ENCODE results near the gene RAD51B.

DNA sequence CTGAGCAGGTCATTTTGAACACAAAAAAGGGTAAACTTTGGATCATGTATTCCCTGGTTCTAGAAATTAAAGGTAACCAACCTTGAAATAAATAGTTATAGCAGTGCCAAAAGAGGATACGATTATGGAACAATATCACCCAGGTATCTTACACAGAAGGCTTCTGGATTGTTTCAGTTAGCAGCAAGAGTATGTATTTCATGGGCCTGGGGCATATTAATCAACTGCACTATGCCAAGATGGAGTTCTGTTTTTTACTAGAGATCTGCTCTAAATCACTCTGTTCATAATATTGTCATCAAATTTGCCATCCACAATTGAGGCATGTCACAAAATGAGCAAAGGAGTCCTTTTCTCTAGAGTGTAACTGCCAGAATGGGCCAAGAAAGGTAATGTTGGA, 357.1 kb downstream of the RAD51B start:
- TF ChIP-seq, protein P1, sequence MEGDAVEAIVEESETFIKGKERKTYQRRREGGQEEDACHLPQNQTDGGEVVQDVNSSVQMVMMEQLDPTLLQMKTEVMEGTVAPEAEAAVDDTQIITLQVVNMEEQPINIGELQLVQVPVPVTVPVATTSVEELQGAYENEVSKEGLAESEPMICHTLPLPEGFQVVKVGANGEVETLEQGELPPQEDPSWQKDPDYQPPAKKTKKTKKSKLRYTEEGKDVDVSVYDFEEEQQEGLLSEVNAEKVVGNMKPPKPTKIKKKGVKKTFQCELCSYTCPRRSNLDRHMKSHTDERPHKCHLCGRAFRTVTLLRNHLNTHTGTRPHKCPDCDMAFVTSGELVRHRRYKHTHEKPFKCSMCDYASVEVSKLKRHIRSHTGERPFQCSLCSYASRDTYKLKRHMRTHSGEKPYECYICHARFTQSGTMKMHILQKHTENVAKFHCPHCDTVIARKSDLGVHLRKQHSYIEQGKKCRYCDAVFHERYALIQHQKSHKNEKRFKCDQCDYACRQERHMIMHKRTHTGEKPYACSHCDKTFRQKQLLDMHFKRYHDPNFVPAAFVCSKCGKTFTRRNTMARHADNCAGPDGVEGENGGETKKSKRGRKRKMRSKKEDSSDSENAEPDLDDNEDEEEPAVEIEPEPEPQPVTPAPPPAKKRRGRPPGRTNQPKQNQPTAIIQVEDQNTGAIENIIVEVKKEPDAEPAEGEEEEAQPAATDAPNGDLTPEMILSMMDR (optimal IDR thresholded peaks at IDR 0.05 in 1 of 3, IDR thresholded peaks at IDR 0.05 in 1 of 3, conservative IDR thresholded peaks at IDR 0.05 in 1 of 3; ENCODE audit: extremely low read depth in 1 of 3, insufficient read depth in 2 of 3, low read length in 3 of 3), result no peak
- TF ChIP-seq EZH2 (IDR thresholded peaks at IDR 0.05; ENCODE audit: low read length), result no peak

All from keratinocyte (primary cell).